ENCODE data around the gene ZNF423.
A peak's percentile ranks its signal among the peaks of the same experiment; 100 is the strongest.

The ZNF423 gene

GRCh38 chr16:49635591-49636581, 220.0 kb downstream of the ZNF423 start:
- DNase-seq, result no peak

GRCh38 chr16:49635009-49635350, 220.9 kb downstream of the ZNF423 start:
- DNase-seq, result no peak

GRCh38 chr16:49634235-49635008, 221.5 kb downstream of the ZNF423 start:
- DNase-seq, result no peak

- no peak for DNase-seq
Observed at GRCh38 chr16:49632795-49633184, 223.1 kb downstream of the ZNF423 start.

- DNase-seq, result no peak
Observed at GRCh38 chr16:49632086-49632794, 223.7 kb downstream of the ZNF423 start.

- DNase-seq, result no peak
Observed at GRCh38 chr16:49631187-49632041, 224.5 kb downstream of the ZNF423 start.

- DNase-seq, result no peak
Observed at GRCh38 chr16:49630783-49631182, 225.1 kb downstream of the ZNF423 start.

GRCh38 chr16:49629851-49630250, 226.1 kb downstream of the ZNF423 start:
- no peak for DNase-seq

GRCh38 chr16:49628148-49628547, 227.8 kb downstream of the ZNF423 start:
- DNase-seq, result no peak

GRCh38 chr16:49625311-49626065, 230.4 kb downstream of the ZNF423 start:
- DNase-seq, result no peak

GRCh38 chr16:49623501-49624266, 232.2 kb downstream of the ZNF423 start:
- DNase-seq, result no peak

GRCh38 chr16:49622421-49623402, 233.2 kb downstream of the ZNF423 start:
- no peak for DNase-seq

- DNase-seq, result no peak
Observed at GRCh38 chr16:49622084-49622390, 233.9 kb downstream of the ZNF423 start.

- no peak for DNase-seq
Observed at GRCh38 chr16:49621241-49622083, 234.4 kb downstream of the ZNF423 start.

- no peak for DNase-seq
Observed at GRCh38 chr16:49620869-49621240, 235.1 kb downstream of the ZNF423 start.

GRCh38 chr16:49620158-49620868, 235.6 kb downstream of the ZNF423 start:
- peak; percentile 11 for DNase-seq

GRCh38 chr16:49619811-49620157, 236.1 kb downstream of the ZNF423 start:
- no peak for DNase-seq

- DNase-seq, result no peak
Observed at GRCh38 chr16:49618955-49619354, 237.0 kb downstream of the ZNF423 start.

Data from NCI-H226 (cell line).